ENCODE results near the gene HIRIP3. TPM values are rescaled to one million over a fixed set of nuclear protein-coding genes. Genes with fewer than 3 reads are reported as not detected.

Gene HIRIP3
- total RNA-seq, 1 experiment from 2014 or later = 18.9 TPM

GRCh38 chr16:29973384-29974246, 21.8 kb downstream of the HIRIP3 start, which contains the start of gene TAOK2 (continued):
- no peak for TF ChIP-seq ZNF219 (CRISPR knock-in tag; IDR thresholded peaks at IDR 0.05; ENCODE audit: borderline replicate concordance)
- TF ChIP-seq FOXP1 (CRISPR knock-in tag; IDR thresholded peaks at IDR 0.05; ENCODE audit: borderline replicate concordance) = peak; percentile 89
- no peak for TF ChIP-seq CBFB (CRISPR knock-in tag; IDR thresholded peaks at IDR 0.05; ENCODE audit: low read depth)
- peak; percentile 100 for TF ChIP-seq MAX (CRISPR knock-in tag; IDR thresholded peaks at IDR 0.05)
- TF ChIP-seq PREB (CRISPR knock-in tag; IDR thresholded peaks at IDR 0.05; ENCODE audit: borderline replicate concordance) = no peak; the same call in 1 of the 2 replicates
- no peak for TF ChIP-seq NR3C1 (CRISPR knock-in tag; conservative IDR thresholded peaks at IDR 0.05; ENCODE audit: low read depth)
- TF ChIP-seq ZBTB43 (CRISPR knock-in tag; IDR thresholded peaks at IDR 0.05) = no peak
- no peak for TF ChIP-seq ZNF423 (CRISPR knock-in tag; IDR thresholded peaks at IDR 0.05)
- peak; percentile 54; the same call in 1 of the 2 replicates for TF ChIP-seq ATF2 (CRISPR knock-in tag; IDR thresholded peaks at IDR 0.05; ENCODE audit: borderline replicate concordance, low read depth)
- no peak for TF ChIP-seq MXD4 (CRISPR knock-in tag; IDR thresholded peaks at IDR 0.05; ENCODE audit: borderline replicate concordance)
- TF ChIP-seq FOXP4 (CRISPR knock-in tag; IDR thresholded peaks at IDR 0.05) = peak; percentile 81
- no peak; the same call in 1 of the 2 replicates for TF ChIP-seq ARID4B (CRISPR knock-in tag; IDR thresholded peaks at IDR 0.05; ENCODE audit: borderline replicate concordance)
- TF ChIP-seq SMAD4 (CRISPR knock-in tag; IDR thresholded peaks at IDR 0.05) = no peak
- peak; percentile 96 for TF ChIP-seq SMAD3 (CRISPR knock-in tag; IDR thresholded peaks at IDR 0.05; ENCODE audit: borderline replicate concordance)
- 0 out of 2 replicates have a peak, but pooled peaks have one; percentile 68 for TF ChIP-seq ELF4 (CRISPR knock-in tag; IDR thresholded peaks at IDR 0.05; ENCODE audit: low read depth)
- TF ChIP-seq ETV6 (CRISPR knock-in tag; IDR thresholded peaks at IDR 0.05) = peak; percentile 93
- TF ChIP-seq GTF2I (CRISPR knock-in tag; conservative IDR thresholded peaks at IDR 0.05) = no peak
- TF ChIP-seq USF2 (CRISPR knock-in tag; IDR thresholded peaks at IDR 0.05) = no peak
- TF ChIP-seq E2F4 (CRISPR knock-in tag; IDR thresholded peaks at IDR 0.05; ENCODE audit: borderline replicate concordance, low read depth) = no peak

Measured in WTC11 (cell line).